K562 (cell line): Measurements from ENCODE around the gene DAG1. TPM values are rescaled to one million over a fixed set of nuclear protein-coding genes. Genes with fewer than 3 reads are reported as not detected.

Experiments used
- ARID1B ChIP-seq: fragments of 450-650 bp; IDR thresholded peaks from 2 replicates; pipeline ENCODE4 v1.6.1; 2016; ENCODE audit warnings: antibody characterized with exemption, mild to moderate bottlenecking, inconsistent platforms
- CBFA2T3 ChIP-seq: fragments of 450-650 bp; IDR thresholded peaks from 2 replicates; pipeline ENCODE4 v1.6.1; 2017
- SUPT5H ChIP-seq: fragments of 450-650 bp; IDR thresholded peaks from 2 replicates; pipeline ENCODE4 v1.6.1; 2016
- TAL1 ChIP-seq: fragments of 450-650 bp; IDR thresholded peaks from 2 replicates; pipeline ENCODE4 v1.6.1; 2016; ENCODE audit warnings: mild to moderate bottlenecking
- TCF3 ChIP-seq: sonication (generic); formaldehyde crosslinking; IDR thresholded peaks from 2 replicates; pipeline ENCODE4 v1.4.0; 2020; ENCODE audit warnings: mild to moderate bottlenecking, missing genetic modification reagents
- ZC3H11A ChIP-seq: IDR thresholded peaks from 2 replicates; pipeline ENCODE4 v1.6.1; 2012; ENCODE audit warnings: low read depth, low read length, improper control_type of control experiment
- polyA plus RNA-seq, 8 experiments: library from polyadenylated mRNA; depleted of rRNA in 4 of 8; stranded (reverse) in 5 of 8; unstranded in 3 of 8; fragments of >200 nt; fragmentation: Nextera tagmentation in 2 of 8; fragmentation: Illumina TruSeq in 1 of 8; extraction: Ambion mirVana in 2 of 8; extraction: Trizol in 1 of 8; gene quantifications; 2 replicates each; pipeline versions ENCODE4 v1.2.1 to v1.2.3, GENCODE V29; 2011 to 2014; ENCODE audit warnings: inconsistent platforms in 1 of 8, missing spikeins in 1 of 8
- total RNA-seq, 7 experiments: library from RNA; depleted of rRNA in 6 of 7; stranded (reverse); fragments of >200 nt in 6 of 7; fragmentation: Illumina TruSeq in 2 of 7; extraction: Trizol in 2 of 7; gene quantifications; 2 replicates each; pipeline versions ENCODE4 v1.2.1 to v1.2.3, GENCODE V29; 2011 to 2021; ENCODE audit warnings: low replicate concordance in 1 of 7
- TF ChIP-seq, protein P1 (sequence below): fragments of 450-650 bp; IDR thresholded peaks from 2 replicates; pipeline ENCODE4 v1.6.1; 2016; ENCODE audit warnings: low read depth

DAG1 gene
- total and polyA plus RNA-seq, 9 of the 15 experiments (the other 6 are each of a cell fraction or from before 2014, with no cell fraction given): 0.29 to 19.6 (median 8.2) TPM

DNA sequence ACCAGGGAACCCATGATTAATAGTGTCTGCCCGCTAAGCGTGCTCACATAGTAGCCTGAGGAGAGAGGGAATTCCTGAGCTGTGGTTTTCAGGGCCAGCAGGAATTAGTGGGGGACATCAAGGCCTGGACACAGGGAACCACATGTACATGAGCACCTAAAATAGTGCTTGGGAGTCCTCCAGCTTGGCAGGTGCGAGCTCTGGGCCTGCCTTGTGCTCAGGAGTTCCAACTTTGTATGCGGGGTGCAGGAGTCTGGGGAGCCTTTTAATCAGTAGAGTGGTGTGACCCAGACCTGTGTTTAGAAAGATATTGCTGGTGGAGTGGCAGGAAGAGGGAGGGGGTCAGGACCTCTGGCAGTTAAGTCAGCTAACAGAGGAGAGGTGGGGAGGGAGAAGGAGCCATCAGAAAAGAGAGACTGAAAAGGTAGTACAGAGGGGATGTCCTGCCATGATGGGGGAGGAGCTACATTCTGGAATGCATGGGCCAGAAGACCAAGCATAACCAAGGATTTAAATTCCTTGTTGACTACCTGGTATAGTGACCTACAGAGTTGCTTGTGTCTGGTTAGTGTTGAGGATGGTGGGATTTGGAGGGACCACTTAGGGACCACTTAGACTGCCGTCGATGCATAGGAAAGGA lies 1.9 kb downstream of the DAG1 start (continued):
- TF ChIP-seq, protein P1, sequence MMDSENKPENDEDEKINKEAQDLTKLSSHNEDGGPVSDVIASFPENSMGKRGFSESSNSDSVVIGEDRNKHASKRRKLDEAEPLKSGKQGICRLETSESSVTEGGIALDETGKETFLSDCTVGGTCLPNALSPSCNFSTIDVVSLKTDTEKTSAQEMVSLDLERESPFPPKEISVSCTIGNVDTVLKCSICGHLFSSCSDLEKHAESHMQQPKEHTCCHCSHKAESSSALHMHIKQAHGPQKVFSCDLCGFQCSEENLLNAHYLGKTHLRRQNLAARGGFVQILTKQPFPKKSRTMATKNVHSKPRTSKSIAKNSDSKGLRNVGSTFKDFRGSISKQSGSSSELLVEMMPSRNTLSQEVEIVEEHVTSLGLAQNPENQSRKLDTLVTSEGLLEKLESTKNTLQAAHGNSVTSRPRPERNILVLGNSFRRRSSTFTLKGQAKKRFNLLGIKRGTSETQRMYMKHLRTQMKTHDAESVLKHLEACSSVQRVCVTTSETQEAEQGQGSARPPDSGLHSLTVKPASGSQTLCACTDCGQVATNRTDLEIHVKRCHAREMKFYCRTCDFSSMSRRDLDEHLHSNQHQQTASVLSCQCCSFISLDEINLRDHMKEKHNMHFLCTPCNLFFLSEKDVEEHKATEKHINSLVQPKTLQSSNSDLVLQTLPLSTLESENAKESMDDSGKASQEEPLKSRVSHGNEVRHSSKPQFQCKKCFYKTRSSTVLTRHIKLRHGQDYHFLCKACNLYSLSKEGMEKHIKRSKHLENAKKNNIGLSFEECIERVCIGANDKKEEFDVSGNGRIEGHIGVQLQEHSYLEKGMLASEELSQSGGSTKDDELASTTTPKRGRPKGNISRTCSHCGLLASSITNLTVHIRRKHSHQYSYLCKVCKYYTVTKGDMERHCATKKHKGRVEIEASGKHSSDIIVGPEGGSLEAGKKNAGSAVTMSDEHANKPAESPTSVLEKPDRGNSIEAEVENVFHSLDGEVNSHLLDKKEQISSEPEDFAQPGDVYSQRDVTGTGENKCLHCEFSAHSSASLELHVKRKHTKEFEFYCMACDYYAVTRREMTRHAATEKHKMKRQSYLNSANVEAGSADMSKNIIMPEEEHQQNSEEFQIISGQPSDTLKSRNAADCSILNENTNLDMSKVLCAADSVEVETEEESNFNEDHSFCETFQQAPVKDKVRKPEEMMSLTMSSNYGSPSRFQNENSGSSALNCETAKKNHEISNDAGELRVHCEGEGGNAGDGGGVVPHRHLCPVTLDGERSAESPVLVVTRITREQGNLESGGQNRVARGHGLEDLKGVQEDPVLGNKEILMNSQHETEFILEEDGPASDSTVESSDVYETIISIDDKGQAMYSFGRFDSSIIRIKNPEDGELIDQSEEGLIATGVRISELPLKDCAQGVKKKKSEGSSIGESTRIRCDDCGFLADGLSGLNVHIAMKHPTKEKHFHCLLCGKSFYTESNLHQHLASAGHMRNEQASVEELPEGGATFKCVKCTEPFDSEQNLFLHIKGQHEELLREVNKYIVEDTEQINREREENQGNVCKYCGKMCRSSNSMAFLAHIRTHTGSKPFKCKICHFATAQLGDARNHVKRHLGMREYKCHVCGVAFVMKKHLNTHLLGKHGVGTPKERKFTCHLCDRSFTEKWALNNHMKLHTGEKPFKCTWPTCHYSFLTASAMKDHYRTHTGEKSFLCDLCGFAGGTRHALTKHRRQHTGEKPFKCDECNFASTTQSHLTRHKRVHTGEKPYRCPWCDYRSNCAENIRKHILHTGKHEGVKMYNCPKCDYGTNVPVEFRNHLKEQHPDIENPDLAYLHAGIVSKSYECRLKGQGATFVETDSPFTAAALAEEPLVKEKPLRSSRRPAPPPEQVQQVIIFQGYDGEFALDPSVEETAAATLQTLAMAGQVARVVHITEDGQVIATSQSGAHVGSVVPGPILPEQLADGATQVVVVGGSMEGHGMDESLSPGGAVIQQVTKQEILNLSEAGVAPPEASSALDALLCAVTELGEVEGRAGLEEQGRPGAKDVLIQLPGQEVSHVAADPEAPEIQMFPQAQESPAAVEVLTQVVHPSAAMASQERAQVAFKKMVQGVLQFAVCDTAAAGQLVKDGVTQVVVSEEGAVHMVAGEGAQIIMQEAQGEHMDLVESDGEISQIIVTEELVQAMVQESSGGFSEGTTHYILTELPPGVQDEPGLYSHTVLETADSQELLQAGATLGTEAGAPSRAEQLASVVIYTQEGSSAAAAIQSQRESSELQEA: no peak
- peak; percentile 63 for TF ChIP-seq TCF3 (CRISPR knock-in tag)
- 0 out of 2 replicates have a peak, but pooled peaks have one; percentile 28 for TF ChIP-seq SUPT5H
- peak; percentile 39; the same call in 1 of the 2 replicates for TF ChIP-seq TAL1
- no peak for TF ChIP-seq ZC3H11A
- TF ChIP-seq ARID1B: peak; percentile 61; the same call in 1 of the 2 replicates
- peak; percentile 84 for TF ChIP-seq CBFA2T3
